Measurements from ENCODE around the gene BARHL1.

Gene BARHL1

DNA sequence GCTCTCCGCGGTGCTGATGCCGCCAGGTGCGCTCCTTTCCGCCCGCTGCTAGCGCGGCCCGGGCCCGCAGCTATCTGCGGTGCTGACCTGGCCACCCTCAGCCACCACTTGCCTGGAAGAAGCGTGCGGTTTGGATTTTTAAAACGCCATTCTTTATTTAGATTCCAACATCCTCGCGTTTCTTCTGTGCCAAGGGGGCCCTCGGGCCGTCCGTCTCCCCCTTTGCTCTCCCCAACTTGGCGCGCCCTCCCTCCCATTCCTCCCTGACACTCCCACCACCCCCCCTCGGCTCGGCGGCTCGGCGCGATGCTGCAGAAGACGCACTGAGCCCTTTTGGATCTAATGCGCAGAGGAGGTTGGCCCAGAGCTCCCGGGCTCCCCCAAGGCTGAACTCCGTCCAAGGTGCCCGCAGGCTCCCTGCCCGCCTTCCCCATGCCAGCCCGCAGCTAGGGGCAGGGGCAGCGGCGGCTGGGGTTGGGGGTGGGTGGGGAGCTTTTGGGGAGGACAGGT lies at the start of gene BARHL1:
BARHL1 (plus strand) TSS at position 331 of the 510 bp plus-strand sequence. CDS start 192 bp downstream, outside the sequence.
- no peak for DNase-seq

DNA sequence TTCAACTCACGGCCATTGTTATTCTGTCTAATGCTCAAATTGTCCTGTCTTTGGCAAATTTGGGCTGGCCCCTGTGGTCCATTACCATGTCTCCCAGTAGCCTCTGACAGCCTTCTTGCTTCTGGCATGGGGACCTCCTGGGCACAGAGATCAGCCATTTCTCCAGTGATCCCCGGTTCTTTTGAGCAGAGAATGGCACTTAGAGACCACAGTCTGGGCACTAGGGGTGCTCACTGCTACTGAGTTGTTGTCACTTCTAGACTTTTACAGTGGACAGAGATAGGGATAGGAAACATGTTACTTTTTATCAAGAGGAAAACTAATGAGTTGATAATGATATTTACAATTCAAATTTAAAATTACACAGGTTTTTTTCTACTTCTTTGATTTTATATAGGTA lies 47.6 kb upstream of the BARHL1 start:
- no peak for DNase-seq

DNA sequence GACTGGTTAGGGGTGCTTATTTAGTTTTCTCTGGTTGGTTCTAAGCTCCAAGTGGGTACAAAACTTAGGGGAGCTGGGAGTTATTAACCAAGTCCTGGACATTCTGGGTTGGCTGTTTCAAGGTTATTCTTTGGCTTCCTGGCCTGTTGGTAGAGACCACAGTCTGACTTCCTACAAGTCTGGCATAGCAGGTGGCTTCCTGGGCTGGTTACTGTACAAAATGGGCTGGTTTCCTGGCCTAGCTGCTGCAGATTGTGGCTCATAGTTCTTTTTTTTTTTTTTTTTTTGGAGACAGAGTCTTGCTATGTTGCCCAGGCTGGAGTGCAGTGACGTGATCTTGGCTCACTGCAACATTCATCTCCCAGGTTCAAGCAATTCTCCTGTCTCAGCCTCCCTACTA lies 46.3 kb upstream of the BARHL1 start:
- DNase-seq = no peak

DNA sequence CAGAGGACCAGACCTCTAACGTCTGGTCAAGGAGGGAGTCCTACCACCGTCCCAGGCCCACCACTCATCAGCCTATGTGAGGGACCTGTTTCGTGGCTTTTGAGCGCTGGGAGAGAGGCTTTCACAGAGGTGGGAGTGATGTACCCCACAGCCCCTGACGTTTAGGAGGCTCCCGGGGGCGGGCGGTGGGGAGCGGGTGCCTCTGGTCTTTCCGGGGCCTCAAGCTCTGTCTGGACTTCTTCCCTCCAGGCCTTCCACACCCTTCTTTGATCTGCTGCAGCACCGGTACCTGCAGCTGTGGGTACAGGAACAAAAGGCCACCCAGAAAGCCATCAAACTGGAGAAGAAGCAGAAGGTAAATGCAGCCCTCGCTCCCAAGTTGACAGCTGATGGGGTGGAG lies 45.1 kb upstream of the BARHL1 start:
- DNase-seq = no peak

DNA sequence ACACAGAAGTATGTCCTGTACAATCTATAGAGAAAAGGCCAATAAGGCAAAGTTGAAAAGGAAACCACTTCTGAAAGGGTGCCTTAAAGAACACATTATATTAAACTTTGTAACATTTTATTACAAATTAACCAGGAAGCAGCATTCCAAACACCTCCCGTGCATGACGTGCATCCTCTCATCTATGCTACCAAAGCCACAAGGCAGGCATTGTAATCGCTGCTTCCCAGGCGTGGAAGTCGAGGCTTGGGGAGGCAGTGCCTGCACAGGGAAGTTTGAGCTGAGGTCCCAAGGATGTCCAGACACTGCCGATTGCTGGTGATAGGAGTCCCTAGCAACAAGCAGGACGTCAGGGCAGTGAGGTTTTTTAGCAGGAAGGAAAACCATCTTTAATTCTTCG lies 44.3 kb upstream of the BARHL1 start:
- DNase-seq = no peak

DNA sequence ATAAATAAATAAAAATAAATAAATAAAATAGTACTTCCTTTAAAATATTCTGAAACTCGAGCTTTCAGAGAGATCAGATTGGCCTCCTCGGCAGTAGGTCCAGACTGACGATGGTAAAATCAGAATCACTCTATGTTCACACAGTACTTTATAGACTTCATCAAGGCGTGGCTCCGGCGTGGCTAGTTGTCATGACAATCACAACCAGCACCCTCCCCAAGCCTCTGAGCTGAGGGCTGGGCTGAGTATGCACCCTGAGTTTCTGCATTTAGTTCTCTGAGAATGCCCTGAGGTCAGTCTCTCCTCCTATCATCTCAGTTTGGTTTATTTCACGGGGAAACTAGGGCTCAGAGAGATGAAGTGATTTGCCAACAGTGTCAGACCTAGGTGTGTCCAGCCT lies 43.3 kb upstream of the BARHL1 start:
- no peak for DNase-seq

DNA sequence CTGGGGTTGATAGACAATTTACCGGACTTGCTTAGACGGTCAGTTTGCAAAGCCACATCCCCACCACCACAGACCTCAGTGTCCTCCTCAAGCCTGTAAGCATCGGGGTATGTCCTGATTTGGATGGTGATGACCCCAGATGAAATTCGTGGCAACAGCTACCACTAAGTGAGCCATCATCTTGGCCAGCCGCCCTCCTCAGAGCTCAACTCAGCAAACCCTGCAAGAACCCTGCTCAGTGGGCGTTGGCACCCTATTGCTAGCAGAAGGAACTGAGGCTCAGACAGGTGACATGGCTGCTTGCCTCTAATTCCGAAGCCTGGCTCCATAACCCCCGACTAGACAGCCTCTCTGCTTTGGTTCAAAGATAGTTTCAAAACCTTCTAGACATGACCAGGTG lies 41.4 kb upstream of the BARHL1 start:
- DNase-seq = no peak

DNA sequence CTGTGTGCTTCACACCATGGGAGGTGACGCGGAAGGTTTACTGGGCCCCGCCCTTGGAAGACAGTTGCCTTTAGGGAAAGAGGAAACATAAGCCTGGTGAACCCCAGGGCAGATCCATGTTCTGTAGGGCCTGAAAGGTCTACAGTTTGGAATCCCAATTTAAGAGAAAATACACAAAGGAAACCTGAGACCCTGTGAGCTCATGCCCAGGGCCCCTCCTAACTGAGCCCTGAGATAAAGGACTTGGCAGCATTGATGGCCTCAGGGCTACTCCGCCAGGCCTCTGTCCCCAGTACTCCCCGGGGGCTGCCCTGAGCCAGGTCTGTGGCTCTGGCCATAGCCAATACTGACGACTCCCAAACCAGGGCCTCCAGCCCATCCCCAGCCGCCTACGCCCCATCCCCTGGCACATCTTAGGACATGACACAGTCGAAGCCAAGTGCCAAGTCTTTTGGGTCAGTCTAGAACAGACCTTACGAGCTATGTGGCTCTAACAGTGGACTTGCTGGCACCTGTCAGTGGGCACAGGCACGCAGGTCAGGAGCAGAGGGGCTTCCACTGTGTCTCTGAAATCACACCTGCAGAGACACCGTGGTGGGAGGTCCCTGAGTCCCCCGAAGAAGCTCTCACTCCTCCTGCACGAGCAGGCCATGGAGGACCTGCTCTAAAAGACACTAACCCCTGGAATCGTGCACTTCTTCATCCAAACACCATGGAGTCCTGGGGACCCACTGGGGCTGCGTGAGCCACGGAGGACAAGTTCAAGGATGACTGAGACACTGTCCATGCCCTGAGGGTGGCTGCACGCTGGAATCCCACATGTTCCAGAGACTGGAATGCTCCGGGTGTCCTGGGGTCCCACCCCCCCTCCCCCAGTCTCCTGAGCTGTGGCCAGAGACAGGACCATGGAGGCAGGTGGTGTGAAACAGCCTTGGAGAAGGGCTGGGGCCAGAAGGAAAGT lies 40.3 kb upstream of the BARHL1 start:
- DNase-seq = no peak

DNA sequence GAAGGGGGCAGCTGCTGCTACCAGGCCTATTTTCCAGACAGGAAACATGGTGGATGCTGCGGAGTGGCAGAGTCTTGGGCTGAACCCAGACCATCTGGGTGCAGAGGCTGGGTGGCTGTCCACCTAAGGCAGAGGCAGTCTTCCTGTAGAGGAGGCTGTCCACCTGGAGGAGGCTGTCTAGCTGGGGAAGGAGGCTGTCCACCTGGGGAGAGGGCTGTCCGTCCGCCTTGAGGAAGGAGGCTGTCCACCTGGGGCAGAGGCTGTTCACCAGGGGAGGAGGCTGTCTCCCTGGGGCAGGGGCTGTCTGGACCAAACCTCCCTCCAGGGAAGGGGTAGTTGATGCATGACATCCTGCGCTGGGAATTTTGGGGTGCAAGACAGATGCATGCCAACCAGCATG lies 39.2 kb upstream of the BARHL1 start:
- no peak for DNase-seq

DNA sequence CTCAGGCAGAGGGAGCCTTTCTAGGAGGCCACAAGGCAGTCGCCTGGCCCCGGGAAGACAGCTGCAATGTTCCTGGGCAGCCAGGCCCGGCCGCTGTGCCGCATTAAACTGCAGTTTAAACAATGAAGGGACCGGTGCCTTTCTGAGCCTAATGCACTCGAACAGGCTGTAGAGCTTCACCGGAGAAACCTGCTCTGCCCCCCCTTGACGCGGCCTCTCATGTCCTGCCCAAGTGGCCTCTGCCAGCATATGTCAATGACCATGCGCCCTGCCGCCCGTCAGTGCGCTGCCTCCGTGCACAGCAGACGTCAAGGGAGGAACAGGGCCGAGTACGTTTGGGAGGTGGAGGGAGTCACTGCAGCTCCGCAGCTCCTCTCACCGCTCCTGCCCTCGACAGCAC lies 38.4 kb upstream of the BARHL1 start:
- no peak for DNase-seq

DNA sequence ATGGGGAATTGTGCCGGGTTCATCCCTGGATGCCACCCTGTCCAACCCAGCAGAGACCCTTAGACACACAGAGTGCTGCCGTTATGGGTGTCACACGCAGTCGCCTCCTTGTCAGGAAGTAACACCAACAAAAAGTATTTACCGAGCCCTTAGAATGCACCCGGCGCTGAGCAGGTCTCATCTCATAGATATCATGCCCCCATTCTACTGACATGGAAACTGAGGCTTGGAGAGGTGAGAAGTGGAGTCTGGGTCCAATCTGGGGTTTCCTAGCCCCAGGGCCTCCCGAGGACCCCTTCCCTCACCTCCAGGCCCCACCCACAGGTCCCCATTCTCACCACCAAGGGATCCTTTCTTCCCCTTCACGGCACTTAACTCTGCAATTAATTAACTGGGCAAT lies 36.8 kb upstream of the BARHL1 start:
- DNase-seq = no peak

DNA sequence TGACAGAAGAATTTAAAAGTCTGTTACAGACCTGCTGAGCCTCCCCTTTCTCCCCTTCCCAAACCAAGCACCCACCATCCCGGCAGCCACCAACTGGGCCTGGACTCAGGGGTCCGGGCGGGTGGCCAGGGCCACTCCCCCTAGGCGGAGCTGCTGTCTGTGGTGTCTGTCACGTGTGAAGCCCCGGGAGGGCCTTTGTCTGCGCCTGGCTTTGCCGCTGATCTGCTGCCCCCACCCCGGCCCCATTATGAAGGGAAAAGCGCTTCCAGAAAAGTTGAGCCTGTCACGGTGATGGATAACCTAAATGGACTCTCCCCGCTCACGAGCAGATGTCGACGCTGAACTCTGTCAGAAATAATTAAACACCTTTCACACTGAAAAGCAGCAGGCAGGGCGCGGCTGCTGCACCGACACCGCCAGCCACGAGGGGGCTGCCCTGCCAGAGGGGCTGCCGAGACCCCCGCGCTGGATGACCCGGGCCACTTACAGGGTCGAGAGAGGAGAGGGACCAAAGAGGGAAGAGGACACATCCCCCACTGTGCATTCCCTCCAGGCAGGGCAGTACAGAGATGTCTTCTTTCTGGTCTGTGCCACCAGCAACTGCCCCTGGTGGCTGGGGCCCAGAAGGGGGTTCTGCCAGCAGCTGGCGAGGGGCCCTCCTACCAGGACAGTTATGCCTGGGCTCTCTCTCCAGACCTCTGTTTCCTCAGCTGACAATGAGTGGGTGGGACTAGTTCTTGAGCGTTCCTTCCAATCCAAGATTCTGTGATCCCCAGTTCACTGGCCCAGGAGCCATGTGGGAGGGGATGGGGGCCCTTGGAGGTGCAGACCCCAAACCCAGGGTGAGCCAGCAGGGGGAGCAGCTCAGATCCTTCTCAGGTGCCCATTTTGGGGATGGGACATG lies 36.0 kb upstream of the BARHL1 start:
- DNase-seq = no peak

DNA sequence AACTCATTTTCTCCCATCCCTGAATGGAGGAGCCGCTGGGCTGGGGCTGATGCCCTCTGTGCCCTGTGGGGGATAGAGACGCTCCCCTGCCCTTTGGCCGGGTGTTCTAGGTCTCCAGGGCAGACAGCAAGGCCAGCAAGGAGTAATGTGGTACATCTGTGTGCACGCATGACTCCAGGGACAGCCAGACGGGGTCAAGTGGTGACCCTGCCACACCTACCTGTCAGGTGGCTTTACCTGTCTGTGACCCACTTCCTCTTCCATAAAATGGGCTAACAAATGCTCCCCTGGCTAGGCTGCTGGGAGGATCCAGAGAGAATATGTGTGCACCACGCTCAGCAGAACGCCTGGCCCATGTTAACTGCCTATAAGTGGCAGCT lies 35.4 kb upstream of the BARHL1 start:
- no peak for DNase-seq

DNA sequence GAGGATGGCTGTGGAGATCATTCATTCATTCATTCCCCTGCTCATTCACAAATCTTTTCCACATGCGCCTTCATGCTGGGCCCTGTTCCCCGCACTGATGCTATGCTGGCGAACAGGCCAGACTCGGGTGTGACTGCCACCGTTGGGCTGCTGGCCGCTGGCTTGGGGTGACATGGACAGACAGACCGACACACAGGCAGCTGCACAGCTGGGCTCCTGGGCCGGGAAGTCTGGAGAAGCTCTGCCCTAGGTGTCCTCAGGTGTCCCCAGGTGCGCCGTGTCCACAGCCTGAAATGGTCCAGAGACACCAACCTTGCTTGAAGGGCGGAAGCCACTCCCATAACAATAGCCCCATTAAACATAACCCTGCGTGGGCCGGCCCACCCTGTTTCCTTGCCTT lies 35.0 kb upstream of the BARHL1 start:
- DNase-seq = no peak

DNA sequence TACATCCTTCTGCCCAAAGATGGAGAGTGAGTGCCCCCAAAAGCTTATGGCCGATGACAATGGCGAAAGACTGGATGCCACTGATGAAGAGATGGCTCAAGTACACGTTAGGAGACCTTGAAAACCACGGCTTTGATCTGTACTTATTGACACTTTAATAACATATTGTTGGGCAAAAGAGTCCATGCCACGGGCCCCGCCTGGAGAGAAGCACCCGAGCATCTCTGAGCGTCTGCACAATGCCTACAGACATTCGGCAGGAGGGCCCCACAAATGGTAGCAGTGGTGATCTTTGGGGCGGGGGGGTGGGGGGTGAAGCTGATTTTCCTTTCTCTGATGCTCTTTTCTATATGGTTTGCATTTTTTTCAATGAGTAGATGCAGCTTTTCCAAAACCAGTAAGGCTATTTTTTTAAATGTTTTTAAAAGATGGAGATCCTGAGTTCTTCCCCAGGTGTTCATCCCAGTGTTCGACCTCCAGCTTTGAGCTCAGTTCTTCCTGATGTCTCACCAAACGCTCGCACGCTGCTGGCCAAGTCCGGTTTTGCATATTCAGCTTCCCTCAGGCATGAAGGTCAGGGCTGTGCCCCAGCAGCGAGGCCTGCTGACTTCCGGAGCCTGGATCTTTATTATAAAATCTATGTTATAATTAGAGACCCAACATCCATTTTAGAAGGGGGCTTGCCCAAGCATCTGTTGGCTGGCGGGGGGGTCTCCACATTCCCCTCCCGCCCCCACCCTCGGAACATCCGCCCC lies 34.3 kb upstream of the BARHL1 start:
- DNase-seq = no peak

DNA sequence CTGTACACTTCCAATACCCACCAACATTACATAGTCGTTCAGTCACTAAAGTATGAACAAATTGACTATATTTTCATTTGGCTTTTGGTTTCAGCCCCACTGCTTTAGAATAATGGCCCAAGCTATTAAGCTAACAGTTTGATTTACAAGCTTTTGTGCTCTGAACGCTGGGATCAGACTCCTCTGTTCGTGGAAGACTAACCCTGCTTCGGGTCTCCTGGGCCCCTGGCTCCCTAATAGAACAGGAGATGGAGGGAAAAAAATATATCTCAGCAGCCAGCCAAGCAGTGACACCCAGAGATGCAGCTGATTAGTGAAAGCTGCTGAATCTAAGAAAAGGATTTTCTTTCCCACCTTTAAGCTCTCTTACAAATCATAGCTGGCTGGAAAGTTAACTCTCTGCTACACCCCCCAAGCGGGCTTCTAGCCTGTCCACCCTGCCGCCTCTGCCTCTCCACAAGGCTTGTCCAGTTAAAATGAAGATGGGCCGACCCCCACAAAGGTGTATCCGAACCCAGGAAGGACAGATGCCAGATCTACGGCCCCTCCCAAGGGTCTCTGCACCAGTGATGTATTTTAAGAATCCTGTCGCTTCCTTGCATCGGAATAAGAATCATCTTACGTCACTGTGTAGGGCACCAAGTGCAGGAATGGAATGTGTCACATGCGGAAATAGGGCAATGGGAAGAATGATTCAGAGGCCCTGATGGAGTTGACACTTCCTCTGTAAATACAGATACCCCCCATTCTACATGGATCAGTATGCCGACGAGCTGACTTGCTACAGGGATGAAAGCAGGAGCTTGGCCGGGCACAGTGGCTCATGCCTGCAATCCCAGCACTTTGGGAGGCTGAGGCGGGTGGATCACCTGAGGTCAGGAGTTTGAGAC lies 33.4 kb upstream of the BARHL1 start:
- DNase-seq = no peak

DNA sequence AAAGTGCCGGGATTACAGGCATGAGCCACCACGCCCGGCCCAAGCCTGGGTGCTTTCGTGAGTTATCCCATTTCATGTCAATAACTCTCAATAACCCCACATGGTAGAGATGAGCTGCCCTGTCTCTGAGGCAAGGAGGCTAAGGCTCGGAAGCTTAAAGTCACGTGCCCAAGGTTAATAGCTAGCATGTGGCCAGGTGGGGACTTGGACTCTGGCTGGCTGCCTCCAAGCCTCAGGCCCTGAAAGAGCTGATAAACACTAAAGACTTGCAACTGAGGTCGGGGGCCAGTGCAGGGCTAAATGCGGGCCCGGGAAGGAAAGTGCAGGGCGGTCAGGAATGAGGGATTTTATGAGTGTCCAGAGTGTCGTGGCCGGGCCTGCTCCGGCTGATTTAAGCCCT lies 30.9 kb upstream of the BARHL1 start:
- no peak for DNase-seq

DNA sequence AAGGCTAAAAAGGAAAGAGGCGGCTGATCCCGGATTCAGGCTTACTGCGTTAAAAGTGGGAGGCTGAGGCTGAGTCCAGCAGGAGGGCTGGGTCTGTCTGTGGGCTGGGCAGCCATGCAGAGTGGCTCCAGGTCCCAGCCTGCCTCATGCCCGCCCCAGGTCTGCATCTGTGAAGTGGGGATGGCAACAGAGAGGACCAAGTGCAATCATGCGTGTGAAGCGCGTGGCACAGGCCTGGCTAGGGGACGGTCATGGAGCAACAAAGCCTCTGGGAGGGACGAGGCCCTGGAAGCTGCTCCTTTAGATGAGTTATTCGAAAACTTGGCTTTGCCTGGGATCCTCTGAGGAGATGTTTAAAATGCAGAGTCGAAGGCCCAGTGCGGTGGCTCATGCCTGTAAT lies 30.4 kb upstream of the BARHL1 start:
- DNase-seq = no peak

DNA sequence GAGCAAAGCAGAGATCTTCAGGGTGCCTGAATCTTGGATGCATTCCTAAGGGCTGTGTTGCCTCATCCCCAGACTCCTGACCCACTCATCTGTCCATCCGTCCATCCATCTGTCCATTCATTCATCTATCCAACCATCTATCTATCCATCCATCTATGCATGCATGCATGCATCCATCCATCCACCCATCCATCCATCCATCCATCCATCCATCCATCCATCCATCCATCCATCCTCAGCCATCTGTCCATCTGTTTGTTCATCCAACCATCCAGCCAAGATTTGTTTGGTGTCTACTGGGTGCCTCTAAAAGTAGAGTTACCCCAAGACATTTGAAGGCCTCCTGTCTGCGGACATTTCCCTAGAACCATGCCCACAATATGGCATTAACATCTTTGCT lies 27.7 kb upstream of the BARHL1 start:
- DNase-seq = no peak

DNA sequence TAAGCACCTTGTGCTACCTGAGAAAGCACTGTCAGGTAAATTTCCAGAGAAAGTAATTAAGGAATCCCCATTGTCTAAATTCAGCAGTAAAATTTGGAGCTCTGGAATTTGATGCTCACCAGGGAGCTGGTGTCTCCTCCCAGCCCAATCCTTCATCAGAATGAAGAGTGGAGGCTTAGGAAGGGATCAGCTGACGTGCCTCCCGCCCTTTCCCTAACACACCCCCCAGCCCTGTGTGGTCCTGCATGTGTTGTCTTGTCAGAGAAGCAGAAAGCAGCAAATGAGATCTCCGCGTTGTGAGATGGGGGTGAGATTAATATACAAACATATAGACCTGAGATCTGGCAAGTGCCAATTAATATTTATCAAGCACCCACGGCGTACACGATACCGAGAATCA lies 26.9 kb upstream of the BARHL1 start:
- DNase-seq = no peak

DNA sequence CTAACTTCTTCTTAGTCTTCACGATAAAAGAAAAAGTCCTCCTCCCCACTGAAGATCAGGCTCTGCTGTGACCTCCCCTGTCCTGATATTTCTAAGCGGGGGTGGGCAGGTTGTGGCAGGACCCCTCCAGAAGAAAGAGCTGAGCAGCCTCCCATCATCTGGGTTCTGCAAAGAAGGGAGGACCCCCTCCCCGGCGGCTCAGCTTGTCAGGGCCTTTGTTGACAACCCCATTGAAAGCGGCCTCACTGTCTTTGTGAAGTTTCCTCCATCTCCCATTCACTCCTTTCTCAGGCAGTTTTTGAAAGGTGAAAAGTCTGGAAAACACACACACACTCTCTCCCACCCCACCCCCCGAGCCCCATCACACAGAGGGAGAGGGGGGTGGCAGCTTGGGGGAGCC lies 26.2 kb upstream of the BARHL1 start:
- no peak for DNase-seq

DNA sequence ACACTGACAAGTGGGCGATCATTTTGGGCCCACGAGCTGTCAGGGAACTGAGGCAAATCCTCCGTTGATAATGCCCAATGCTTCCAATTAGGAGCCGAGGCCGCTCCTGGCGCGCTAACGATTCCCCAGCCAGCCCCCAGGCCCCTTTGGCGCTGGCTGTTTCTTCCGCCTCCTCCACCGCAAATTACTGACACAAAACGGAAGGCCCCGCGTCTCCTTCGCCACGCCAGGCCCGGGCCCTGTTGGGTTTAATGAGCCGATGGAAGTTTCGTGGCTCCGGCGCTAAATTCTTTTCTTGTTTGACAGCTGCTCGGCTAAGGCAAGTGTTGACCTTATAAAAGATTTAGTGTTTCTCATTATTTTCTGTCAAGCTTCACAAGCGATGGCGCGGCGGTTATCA lies 25.7 kb upstream of the BARHL1 start:
- no peak for DNase-seq

Measured in activated T-cell treated with anti-CD3 and anti-CD28 coated beads for 4 hours (primary cell).